HL-60 (cell line): ENCODE data around the gene C16orf74.

Experiments
- CTCF ChIP-seq: IDR thresholded peaks from one replicate; pipeline ENCODE4 v1.5.1; 2011; ENCODE audit warnings: low read length, control low read depth, inconsistent platforms; ENCODE audit not compliant: insufficient read depth
- POLR2AphosphoS5 ChIP-seq: IDR thresholded peaks from 2 replicates; pipeline ENCODE4 v1.6.1; 2012; ENCODE audit warnings: low read depth
- REST ChIP-seq: IDR thresholded peaks from 2 replicates; pipeline ENCODE4 v1.6.1; 2012; ENCODE audit warnings: low read depth; ENCODE audit not compliant: insufficient replicate concordance

DNA sequence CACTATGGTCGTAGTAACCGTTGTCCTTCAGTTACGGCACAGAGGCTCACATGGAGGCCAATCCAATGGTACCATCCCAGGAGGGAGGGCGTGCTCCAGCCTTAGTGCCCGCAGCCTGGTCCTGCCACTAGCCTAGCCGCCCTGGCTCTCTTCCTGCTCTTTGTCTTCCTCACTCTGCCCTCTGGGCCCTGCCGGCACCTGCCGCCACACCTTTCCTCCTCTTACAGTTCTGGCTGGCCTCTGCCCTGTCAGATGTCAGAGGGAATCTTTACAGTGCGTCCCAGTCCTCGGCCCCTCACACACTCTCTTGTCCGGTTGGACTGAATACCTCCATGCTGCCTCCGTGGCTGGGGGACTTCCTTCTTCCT, 85.5 kb downstream of the C16orf74 start:
- no peak for TF ChIP-seq CTCF
- TF ChIP-seq POLR2AphosphoS5, result no peak
- TF ChIP-seq REST, result no peak
